HG02870 (cell line): ENCODE measurements around the gene RNF13.
"Not testable (repeated sequence)": the region's sequence is repeated elsewhere in the genome, so short reads cannot be mapped to it uniquely, and the experiment has no call there.

Source experiments
- ATAC-seq: cut with Tn5 transposase; IDR thresholded peaks from one replicate; pipeline ENCODE4 v1.9.1; 2021; ENCODE audit warnings: mild to moderate bottlenecking, moderate library complexity; ENCODE audit not compliant: unreplicated experiment

RNF13 gene

DNA sequence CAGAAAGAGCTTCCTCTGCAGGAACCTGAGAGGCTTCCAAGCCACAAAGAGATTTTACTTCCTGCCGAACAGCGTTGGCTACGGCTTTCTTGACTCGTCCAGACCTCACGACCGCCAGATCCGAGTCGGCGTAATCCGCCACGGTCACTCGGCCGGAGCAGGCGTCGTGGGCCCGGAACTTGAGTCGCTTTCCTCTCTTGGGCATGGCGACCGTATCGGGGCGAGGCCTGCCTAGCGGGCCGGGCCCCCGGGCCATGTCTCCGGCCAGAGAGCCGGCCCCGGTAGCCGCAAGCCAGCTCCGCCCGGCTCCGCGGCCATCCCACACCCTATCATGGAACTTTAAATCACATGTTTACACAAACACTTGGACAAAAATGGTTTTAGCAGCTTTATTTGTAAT is 170.0 kb downstream of the RNF13 start:
- ATAC-seq, result not testable (repeated sequence)

- ATAC-seq, result no peak
Observed at GRCh38 chr3:149983628-149984027, 170.6 kb downstream of the RNF13 start.

DNA sequence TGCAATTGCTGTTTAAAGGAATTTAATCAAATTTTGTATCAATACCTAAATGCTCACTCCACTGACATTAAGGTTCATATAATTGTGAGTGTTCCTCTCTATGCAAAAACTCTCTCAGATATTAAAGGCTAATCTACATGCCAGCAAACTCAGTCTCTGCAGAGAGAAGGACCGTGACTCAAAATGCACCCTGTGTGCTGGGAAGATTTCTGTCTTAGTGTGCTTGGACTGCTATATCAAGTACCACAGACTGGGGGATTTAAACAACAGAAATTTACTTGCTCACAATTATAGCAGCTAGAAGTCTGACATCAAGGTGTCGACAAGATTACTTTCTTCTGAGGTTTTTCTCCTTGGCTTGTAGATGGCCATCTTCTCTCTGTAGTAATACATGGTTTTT is 176.3 kb downstream of the RNF13 start:
- ATAC-seq, result no peak

GRCh38 chr3:149990423-149990948 is 177.5 kb downstream of the RNF13 start:
- ATAC-seq, result no peak

- no peak for ATAC-seq
Observed at GRCh38 chr3:149992416-149993058, 179.5 kb downstream of the RNF13 start.

- no peak for ATAC-seq
Observed at GRCh38 chr3:149998946-149999345, 185.9 kb downstream of the RNF13 start.

GRCh38 chr3:149999421-149999820 is 186.4 kb downstream of the RNF13 start:
- ATAC-seq, result no peak

DNA sequence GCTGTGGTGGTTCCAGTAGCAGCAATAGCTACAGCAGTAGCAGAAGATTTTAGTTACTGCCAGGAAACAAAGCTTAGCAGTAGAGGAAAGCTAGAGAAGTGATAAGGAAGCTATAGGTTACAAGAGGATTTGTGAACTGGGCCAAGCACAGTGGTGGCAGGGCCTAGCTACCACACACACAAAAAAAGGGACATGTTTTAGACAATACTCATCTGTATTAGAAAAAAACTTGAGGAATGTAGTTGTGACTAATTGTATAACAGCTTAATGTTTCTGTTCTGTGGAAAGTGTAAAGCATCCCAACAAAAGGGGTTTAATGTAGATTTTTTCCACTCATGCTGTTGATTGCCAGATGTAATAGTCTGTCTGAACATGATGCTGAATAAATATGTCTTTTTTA is 187.6 kb downstream of the RNF13 start:
- ATAC-seq, result no peak

GRCh38 chr3:150005243-150006112 is 192.5 kb downstream of the RNF13 start:
- no peak for ATAC-seq

- no peak for ATAC-seq
Observed at GRCh38 chr3:150006794-150007193, 193.8 kb downstream of the RNF13 start.
